ENCODE data around the gene BPTF.
"Not testable (repeated sequence)": the region's sequence is repeated elsewhere in the genome, so short reads cannot be mapped to it uniquely, and the experiment has no call there.

The BPTF gene

GRCh38 chr17:67902511-67903231 lies 77.4 kb downstream of the BPTF start:
- no peak for DNase-seq

DNA sequence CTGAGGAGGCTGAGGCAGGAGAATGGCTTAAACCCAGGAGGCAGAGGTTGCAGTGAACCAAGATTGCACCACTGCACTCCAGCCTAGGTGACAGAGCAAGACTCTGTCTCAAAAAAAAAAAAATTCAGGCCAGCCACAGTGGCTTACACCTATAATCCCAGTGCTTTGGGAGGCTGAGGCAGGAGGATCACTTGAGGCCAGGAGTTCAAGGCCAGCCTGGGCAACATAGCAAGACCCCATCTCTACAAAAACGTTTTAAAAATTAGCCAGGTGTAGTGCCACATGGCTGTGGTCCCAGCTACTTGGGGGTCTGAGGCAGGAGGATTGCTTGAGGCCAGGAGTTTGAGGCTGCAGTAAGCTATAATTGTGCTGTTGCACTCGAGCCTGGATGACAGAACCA lies 80.0 kb downstream of the BPTF start:
- DNase-seq: not testable (repeated sequence)

GRCh38 chr17:67910117-67910803 lies 85.0 kb downstream of the BPTF start:
- DNase-seq: not testable (repeated sequence)

DNA sequence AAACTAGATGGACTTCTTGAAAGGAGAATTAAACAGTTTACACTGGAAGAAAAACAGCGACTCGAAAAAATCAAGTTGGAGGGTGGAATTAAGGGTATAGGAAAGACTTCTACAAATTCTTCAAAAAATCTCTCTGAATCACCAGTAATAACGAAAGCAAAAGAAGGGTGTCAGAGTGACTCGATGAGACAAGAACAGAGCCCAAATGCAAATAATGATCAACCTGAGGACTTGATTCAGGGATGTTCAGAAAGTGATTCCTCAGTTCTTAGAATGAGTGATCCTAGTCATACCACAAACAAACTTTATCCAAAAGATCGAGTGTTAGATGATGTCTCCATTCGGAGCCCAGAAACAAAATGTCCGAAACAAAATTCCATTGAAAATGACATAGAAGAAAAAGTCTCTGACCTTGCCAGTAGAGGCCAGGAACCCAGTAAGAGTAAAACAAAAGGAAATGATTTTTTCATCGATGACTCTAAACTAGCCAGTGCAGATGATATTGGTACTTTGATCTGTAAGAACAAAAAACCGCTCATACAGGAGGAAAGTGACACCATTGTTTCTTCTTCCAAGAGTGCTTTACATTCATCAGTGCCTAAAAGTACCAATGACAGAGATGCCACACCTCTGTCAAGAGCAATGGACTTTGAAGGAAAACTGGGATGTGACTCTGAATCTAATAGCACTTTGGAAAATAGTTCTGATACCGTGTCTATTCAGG lies 85.9 kb downstream of the BPTF start:
- DNase-seq: no peak

GRCh38 chr17:67912088-67912487 lies 86.8 kb downstream of the BPTF start:
- no peak for DNase-seq

DNA sequence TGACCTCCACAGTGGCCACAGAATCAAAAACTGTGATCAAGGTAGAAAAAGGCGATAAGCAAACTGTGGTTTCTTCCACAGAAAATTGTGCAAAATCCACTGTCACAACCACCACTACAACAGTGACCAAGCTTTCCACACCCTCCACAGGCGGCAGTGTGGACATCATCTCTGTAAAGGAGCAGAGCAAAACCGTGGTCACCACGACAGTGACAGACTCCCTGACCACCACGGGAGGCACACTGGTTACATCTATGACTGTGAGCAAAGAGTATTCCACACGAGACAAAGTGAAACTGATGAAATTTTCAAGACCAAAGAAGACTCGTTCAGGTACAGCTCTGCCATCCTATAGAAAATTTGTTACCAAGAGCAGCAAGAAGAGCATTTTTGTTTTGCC lies 87.4 kb downstream of the BPTF start:
- no peak for DNase-seq

GRCh38 chr17:67920212-67920611 lies 94.9 kb downstream of the BPTF start:
- DNase-seq: no peak

DNA sequence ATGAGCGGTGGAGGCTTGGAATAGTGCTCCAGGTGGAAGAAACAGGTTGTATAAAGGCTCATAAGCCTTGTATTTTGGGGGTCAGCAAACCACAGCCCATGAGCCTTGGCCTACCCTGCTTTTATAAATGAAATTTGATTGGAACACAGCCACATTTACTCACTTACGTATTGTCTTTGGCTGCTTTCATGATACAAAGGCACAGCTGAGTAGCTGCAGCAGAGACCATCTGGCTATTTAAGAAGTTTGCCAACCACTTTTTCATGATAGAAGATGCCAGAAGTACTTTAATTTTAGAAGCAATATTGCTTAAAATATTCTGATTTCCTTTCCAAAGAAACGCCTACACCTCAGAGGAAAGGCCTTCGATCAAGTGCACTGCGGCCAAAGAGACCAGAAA lies 97.2 kb downstream of the BPTF start:
- DNase-seq: no peak

- not testable (repeated sequence) for DNase-seq
These were observed 103.5 kb downstream of the BPTF start for GRCh38 chr17:67928842-67929241.

- DNase-seq: no peak
These were observed 105.9 kb downstream of the BPTF start for GRCh38 chr17:67931227-67931626.

DNA sequence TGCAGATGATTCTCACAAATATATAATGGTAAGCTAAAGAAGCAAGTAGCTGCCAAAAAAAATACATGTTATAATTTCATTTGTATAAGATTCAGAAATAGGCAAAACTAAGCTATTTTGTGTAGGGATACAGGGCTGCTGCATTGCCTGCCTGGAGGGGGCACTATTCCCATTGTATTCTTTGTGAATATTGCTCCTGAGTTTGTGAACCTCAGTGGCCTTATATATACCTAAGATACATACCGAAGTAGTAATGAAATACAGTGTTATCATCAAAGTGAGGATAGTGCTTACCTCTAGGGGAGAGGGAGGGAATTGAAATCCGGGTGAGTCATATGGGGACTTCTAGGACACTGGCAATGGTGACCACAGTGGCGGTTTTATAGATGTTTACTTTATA lies 117.5 kb downstream of the BPTF start:
- DNase-seq: no peak

DNA sequence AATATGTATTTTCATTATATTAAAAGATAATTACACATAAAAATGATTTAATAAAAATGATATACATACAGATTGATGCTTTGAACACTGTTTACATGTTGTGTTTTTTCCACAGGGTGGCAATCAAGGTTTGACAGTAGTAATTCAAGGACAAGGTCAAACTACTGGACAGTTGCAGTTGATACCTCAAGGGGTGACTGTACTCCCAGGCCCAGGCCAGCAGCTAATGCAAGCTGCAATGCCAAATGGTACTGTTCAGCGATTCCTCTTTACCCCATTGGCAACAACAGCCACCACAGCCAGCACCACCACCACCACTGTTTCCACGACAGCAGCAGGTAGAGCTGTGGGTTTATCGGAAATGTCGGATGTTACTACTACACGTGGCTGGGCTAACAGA lies 118.7 kb downstream of the BPTF start:
- DNase-seq: no peak

- DNase-seq: no peak
These were observed 121.2 kb downstream of the BPTF start for GRCh38 chr17:67946513-67946912.

DNA sequence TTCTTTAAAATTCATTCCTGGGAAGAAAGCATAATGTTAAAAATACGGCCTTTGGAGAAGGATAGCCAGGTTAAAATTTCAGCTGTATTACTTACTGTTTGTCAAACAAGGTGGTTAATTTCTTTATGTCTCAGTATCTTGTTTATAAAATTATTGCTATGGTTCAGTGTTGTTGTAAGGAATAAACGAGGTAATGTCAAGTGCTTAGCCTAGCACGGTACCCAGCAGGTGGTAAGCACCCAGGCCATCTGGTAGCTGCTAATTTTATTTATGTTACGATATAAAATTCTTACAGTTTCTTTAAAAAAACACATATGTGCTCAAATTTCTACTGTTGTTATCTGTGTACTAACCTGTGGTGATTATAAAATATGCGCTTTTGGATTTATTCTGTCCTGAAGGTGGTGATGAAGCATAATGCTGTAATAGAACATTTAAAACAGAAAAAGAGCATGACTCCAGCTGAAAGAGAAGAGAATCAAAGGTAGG lies 122.1 kb downstream of the BPTF start:
- no peak for DNase-seq

DNA sequence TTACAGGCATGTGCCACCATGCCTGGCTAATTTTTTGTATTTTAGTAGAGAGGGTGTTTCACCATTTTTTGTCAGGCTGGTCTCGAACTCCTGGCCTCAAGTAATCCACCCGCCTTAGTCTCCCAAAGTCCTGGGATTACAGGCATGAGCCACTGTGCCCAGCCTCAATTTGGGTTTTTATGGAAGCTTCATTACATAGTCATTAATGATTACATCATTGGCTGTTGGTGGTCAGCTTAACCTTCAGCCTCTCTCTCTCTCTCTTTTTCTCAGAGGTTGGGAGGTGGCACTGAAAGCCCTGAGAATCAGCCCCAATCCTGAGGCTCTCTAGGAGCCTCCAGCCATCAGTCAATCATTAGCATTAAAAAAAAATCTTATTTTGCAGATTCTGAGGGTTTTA lies 125.6 kb downstream of the BPTF start:
- no peak for DNase-seq

- DNase-seq: no peak
These were observed 134.2 kb downstream of the BPTF start for GRCh38 chr17:67959510-67959909.

DNA sequence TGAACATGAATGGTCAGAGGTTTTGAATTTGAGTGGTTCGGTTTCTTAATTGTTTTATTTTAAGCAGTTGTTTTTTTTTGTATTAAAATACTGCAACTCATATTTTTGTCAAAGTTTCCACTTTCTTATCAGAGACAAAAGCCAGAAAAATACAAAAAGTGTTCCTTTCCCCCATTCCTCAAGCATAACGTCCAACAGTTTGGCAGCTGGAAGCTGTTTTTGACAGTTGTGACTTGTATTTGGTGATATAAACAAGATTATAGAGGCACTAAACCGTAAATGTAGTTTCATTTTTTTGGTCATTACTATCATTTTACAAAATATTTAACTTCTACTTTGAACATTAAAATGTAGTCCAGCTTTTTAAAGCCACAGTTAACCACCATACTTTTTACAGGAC lies 135.0 kb downstream of the BPTF start:
- DNase-seq: not testable (repeated sequence)

- not testable (repeated sequence) for DNase-seq
These were observed 136.9 kb downstream of the BPTF start for GRCh38 chr17:67962156-67962555.

DNA sequence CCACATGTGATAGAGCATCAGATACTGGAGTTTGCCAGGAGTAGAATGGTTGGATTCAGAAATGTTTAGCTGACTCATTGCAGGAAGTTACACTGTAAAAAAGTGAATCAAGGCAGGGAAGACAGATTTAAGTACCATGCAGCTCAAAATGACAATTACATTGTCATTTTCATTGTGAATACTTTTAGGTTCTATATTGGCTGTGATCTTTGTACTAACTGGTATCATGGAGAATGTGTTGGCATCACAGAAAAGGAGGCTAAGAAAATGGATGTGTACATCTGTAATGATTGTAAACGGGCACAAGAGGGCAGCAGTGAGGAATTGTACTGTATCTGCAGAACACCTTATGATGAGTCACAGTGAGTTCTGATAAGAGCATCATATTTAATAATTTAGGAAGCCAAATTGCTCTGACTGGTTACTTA lies 137.9 kb downstream of the BPTF start:
- DNase-seq: peak; percentile 39

DNA sequence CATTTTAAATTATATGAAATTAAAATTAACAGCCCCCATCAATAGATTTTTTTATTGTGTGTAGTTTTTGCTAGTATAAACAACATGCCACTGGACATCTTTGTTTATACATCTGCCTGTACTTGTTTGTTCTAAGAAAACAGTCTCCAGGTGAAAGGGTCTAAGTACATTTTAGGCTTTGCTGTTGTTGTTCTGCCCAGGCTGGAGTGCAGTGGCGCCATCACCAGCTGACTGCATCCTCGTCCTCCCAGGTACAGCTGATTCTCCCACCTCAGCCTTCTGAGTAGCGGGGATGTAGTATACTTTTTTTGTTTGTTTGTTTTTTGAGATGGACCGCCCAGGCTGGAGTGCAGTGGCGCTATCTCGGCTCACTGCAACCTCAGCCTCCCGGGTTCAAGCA lies 145.5 kb downstream of the BPTF start:
- no peak for DNase-seq

DNA sequence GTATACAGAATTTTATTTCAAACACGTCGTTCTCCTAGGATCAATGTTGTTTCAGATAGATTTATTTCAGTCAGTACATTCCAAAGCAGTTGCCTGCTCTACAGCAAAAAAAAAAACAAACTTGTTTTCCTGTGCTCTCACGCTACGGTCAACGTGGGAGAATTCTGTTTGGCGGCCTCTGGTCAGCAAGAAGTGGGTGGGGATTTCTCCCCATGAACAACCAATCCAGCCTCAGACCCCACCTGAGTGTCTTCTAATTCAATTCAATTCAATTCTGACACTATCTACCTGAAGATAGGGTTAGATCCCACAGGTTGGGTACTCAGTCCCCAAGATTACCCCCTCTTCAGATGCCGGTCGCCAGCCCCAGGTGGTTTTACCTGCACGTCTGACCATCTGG lies 148.9 kb downstream of the BPTF start:
- no peak for DNase-seq

GRCh38 chr17:67974598-67975066 lies 149.3 kb downstream of the BPTF start:
- no peak for DNase-seq

DNA sequence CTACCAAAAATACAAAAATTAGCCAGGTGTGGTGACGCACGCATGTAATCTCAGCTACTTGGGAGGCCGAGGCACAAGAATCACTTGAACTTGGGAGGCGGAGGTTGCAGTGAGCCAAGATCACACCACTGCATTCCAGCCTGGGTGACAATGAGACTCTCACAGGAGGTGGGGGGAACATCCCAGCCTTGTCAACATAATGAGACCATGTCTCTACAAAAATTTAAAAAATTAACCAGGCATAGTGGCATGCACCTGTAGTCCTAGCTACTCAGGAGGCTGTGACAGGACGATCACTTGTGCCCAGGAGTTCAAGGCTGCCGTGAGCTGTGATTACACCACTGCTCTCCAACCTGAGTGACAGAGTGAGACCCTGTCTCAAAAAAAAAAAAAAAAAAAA lies 151.0 kb downstream of the BPTF start:
- DNase-seq: not testable (repeated sequence)

GRCh38 chr17:67980456-67980855 lies 155.2 kb downstream of the BPTF start:
- no peak for DNase-seq

All from T1000 (cell line).